Upper lobe of left lung (tissue), 4 donors: Measurements from ENCODE around the gene PHF2.

Experiments used
- CTCF ChIP-seq, 6 experiments: fragments of 450-650 bp in 4 of 6; fragments of 200-600 bp in 2 of 6; sonication (generic) in 2 of 6; IDR thresholded peaks; one replicate each; pipeline ENCODE4 v1.5.1; 2016 to 2019; ENCODE audit warnings: antibody characterized with exemption in 6 of 6
- EP300 ChIP-seq, 4 donors: sonication (generic); formaldehyde crosslinking; IDR thresholded peaks; one replicate each; pipeline ENCODE4 v1.5.1; 2017; ENCODE audit warnings: antibody characterized with exemption in 4 of 4, control low read depth in 2 of 4
- POLR2A ChIP-seq, 4 donors: fragments of 450-650 bp; IDR thresholded peaks; one replicate each; pipeline ENCODE4 v1.5.1; 2016 to 2017; ENCODE audit warnings: antibody characterized with exemption in 4 of 4, mild to moderate bottlenecking in 2 of 4
- POLR2AphosphoS5 ChIP-seq, 2 donors: sonication (generic); formaldehyde crosslinking; IDR thresholded peaks; one replicate each; pipeline ENCODE4 v1.5.1; 2017; ENCODE audit warnings: antibody characterized with exemption in 2 of 2

- no peak for TF ChIP-seq CTCF (IDR thresholded peaks at IDR 0.05)
- TF ChIP-seq POLR2A (IDR thresholded peaks at IDR 0.05) = no peak
- no peak for TF ChIP-seq POLR2AphosphoS5 (IDR thresholded peaks at IDR 0.05)
- TF ChIP-seq EP300 (IDR thresholded peaks at IDR 0.05) = no peak
Measured at GRCh38 chr9:93588641-93589609, 12.5 kb downstream of the PHF2 start.
